Suprapubic skin (tissue), 3 donors: ENCODE measurements around the gene SLC17A8.

ENCODE experiments used
- CTCF ChIP-seq, 2 donors: fragments of 200-600 bp in 1 of 2; fragments of 450-650 bp in 1 of 2; sonication (generic) in 1 of 2; IDR thresholded peaks; one replicate each; pipeline ENCODE4 v1.5.1; 2016 to 2019; ENCODE audit warnings: antibody characterized with exemption in 2 of 2, mild to moderate bottlenecking in 1 of 2, moderate library complexity in 1 of 2
- EP300 ChIP-seq: sonication (generic); formaldehyde crosslinking; IDR thresholded peaks from one replicate; pipeline ENCODE4 v1.6.1; 2017; ENCODE audit warnings: antibody characterized with exemption
- POLR2A ChIP-seq, 2 donors: fragments of 450-650 bp; IDR thresholded peaks; one replicate each; pipeline ENCODE4 v1.6.1; 2017; ENCODE audit warnings: antibody characterized with exemption in 2 of 2, mild to moderate bottlenecking in 2 of 2, moderate library complexity in 2 of 2

GRCh38 chr12:100364324-100364723 lies 7.5 kb downstream of the SLC17A8 start:
- TF ChIP-seq CTCF (IDR thresholded peaks at IDR 0.05), result no peak
- no peak for TF ChIP-seq POLR2A (IDR thresholded peaks at IDR 0.05)
- no peak for TF ChIP-seq EP300
